ENCODE measurements around the gene TMEM129. TPM values are rescaled to one million over a fixed set of nuclear protein-coding genes. Genes with fewer than 3 reads are reported as not detected.

Gene TMEM129
- total and polyA plus RNA-seq, 2 experiments from 2014 or later = 16.4 to 64.4 TPM

DNA sequence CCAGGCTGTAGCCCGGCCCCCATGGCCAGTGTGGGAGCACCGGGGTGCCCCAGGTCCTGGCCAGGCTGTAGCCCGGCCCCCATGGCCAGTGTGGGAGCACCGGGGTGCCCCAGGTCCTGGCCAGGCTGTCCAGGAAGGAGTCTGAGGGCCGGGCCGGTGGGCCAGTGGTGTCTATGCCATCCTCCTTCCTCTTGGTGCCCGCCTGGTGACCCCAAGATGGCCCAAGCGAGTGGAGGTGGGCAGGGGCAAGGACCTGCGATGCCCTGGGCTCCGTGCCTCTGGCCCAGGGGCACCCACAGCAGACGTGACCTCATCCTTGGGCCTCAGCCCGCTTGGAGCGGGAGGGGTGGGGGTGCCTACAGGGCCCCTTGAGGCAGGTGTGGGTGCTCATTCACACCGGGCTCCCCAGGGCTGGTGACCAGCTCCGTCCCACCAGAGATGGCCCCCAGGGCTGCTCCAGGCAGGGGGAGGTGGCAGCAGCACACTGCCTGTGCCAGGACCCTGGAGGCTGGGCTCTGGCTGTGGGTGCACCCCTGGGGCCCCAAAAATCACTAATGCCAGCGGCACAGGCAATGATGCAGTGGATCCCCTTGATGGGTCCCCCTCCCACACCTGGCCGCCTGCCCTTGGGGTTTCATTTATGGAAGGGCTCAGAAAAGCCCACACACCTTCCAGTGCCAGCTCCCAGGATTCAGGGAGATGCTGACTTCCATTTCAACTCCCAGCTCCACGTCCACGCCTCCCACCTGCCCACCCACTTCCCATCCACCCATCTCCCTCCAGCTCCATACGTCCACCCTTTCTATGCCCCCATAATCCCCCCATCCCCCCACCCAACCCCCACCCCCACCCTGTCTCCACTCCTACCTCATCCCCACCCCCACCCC, 36.0 kb upstream of the TMEM129 start:
- no peaks in the 10 kb centered on the region for H3K4me1 ChIP-seq (ENCODE audit: insufficient read depth)
- ATAC-seq = no peak

More for the DNA sequence above, 36.0 kb upstream of the TMEM129 start:
- Histone ChIP-seq H4K20me1 (replicated peaks; ENCODE audit: insufficient read depth) (no peaks in the 10 kb centered on the region), H3K9me2 (ENCODE audit: insufficient read depth) (no peaks in the 10 kb centered on the region), H3K79me2 (replicated peaks; ENCODE audit: insufficient read depth) (no peaks in the 10 kb centered on the region), H3K27me3 (ENCODE audit: insufficient read depth) (no peaks in the 10 kb centered on the region), H3K27ac (ENCODE audit: low read depth) (no peak overlapping the region), H2AFZ (no peak overlapping the region), H3F3A (replicated peaks; ENCODE audit: low read depth) (no peaks in the 10 kb centered on the region), H3K36me3 (ENCODE audit: insufficient read depth) (no peaks in the 10 kb centered on the region), H3K4me2 (no peak overlapping the region), H3K4me3 (no peak overlapping the region)
- Mint-ChIP-seq H3K4me1 (peaks cover 5% of the 10 kb centered on the region), H3K27ac (no peak overlapping the region), H3K9me3 (no peaks in the 10 kb centered on the region), H3K4me3 (no peak overlapping the region), H3K27me3 (ENCODE audit: insufficient read depth, low read depth, poor library complexity) (no peaks in the 10 kb centered on the region), H3K36me3 (ENCODE audit: low read depth) (no peaks in the 10 kb centered on the region)
- no peak for DNase-seq (ENCODE audit: low spot score)
- TF ChIP-seq JUNB (IDR thresholded peaks at IDR 0.05; ENCODE audit: unreplicated experiment) (no peak), ZNF114 (CRISPR knock-in tag; IDR thresholded peaks at IDR 0.05) (no peak), ZNF462 (CRISPR knock-in tag; IDR thresholded peaks at IDR 0.05) (no peak), CREB1 (CRISPR knock-in tag; IDR thresholded peaks at IDR 0.05; ENCODE audit: low read depth) (no peak), EZH2phosphoT487 (IDR thresholded peaks at IDR 0.05; ENCODE audit: unreplicated experiment) (no peak), ETS1 (IDR thresholded peaks at IDR 0.05) (no peak), NANOG (IDR thresholded peaks at IDR 0.05; ENCODE audit: borderline replicate concordance) (no peak), EZH2 (IDR thresholded peaks at IDR 0.05; ENCODE audit: low read depth, unreplicated experiment) (no peak), POLR2AphosphoS5 (IDR thresholded peaks at IDR 0.05; ENCODE audit: low read depth) (no peak), STAT1 (IDR thresholded peaks at IDR 0.05; ENCODE audit: unreplicated experiment) (no peak), ZNF331 (CRISPR knock-in tag; IDR thresholded peaks at IDR 0.05; ENCODE audit: low read depth) (no peak)
- TF ChIP-seq, protein P1, sequence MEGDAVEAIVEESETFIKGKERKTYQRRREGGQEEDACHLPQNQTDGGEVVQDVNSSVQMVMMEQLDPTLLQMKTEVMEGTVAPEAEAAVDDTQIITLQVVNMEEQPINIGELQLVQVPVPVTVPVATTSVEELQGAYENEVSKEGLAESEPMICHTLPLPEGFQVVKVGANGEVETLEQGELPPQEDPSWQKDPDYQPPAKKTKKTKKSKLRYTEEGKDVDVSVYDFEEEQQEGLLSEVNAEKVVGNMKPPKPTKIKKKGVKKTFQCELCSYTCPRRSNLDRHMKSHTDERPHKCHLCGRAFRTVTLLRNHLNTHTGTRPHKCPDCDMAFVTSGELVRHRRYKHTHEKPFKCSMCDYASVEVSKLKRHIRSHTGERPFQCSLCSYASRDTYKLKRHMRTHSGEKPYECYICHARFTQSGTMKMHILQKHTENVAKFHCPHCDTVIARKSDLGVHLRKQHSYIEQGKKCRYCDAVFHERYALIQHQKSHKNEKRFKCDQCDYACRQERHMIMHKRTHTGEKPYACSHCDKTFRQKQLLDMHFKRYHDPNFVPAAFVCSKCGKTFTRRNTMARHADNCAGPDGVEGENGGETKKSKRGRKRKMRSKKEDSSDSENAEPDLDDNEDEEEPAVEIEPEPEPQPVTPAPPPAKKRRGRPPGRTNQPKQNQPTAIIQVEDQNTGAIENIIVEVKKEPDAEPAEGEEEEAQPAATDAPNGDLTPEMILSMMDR (conservative IDR thresholded peaks at IDR 0.05; ENCODE audit: low read depth in 2 of 2) = no peak
- TF ChIP-seq, protein P2, sequence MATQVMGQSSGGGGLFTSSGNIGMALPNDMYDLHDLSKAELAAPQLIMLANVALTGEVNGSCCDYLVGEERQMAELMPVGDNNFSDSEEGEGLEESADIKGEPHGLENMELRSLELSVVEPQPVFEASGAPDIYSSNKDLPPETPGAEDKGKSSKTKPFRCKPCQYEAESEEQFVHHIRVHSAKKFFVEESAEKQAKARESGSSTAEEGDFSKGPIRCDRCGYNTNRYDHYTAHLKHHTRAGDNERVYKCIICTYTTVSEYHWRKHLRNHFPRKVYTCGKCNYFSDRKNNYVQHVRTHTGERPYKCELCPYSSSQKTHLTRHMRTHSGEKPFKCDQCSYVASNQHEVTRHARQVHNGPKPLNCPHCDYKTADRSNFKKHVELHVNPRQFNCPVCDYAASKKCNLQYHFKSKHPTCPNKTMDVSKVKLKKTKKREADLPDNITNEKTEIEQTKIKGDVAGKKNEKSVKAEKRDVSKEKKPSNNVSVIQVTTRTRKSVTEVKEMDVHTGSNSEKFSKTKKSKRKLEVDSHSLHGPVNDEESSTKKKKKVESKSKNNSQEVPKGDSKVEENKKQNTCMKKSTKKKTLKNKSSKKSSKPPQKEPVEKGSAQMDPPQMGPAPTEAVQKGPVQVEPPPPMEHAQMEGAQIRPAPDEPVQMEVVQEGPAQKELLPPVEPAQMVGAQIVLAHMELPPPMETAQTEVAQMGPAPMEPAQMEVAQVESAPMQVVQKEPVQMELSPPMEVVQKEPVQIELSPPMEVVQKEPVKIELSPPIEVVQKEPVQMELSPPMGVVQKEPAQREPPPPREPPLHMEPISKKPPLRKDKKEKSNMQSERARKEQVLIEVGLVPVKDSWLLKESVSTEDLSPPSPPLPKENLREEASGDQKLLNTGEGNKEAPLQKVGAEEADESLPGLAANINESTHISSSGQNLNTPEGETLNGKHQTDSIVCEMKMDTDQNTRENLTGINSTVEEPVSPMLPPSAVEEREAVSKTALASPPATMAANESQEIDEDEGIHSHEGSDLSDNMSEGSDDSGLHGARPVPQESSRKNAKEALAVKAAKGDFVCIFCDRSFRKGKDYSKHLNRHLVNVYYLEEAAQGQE (IDR thresholded peaks at IDR 0.05; ENCODE audit: unreplicated experiment) = no peak

All from GM23338 (cell line).